ENCODE data around the gene MAML1. TPM values are rescaled to one million over a fixed set of nuclear protein-coding genes. Genes with fewer than 3 reads are reported as not detected.

Gene MAML1, protein sequence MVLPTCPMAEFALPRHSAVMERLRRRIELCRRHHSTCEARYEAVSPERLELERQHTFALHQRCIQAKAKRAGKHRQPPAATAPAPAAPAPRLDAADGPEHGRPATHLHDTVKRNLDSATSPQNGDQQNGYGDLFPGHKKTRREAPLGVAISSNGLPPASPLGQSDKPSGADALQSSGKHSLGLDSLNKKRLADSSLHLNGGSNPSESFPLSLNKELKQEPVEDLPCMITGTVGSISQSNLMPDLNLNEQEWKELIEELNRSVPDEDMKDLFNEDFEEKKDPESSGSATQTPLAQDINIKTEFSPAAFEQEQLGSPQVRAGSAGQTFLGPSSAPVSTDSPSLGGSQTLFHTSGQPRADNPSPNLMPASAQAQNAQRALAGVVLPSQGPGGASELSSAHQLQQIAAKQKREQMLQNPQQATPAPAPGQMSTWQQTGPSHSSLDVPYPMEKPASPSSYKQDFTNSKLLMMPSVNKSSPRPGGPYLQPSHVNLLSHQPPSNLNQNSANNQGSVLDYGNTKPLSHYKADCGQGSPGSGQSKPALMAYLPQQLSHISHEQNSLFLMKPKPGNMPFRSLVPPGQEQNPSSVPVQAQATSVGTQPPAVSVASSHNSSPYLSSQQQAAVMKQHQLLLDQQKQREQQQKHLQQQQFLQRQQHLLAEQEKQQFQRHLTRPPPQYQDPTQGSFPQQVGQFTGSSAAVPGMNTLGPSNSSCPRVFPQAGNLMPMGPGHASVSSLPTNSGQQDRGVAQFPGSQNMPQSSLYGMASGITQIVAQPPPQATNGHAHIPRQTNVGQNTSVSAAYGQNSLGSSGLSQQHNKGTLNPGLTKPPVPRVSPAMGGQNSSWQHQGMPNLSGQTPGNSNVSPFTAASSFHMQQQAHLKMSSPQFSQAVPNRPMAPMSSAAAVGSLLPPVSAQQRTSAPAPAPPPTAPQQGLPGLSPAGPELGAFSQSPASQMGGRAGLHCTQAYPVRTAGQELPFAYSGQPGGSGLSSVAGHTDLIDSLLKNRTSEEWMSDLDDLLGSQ
- total RNA-seq (2021): 40.5 to 42.2 TPM (median 42.2 TPM) in 3 replicates
- percentile 79 among the genes with signal in this experiment for Bru-seq, nascent RNA
- long read RNA-seq, experiment 1, full-length matches to known transcripts: 54 of 123 reads
- long read RNA-seq, experiment 1, partial matches to known transcripts: 22 of 123 reads
- long read RNA-seq, experiment 1, other reads (novel, unspliced or antisense): 47 of 123 reads
- long read RNA-seq, experiment 2, full-length matches to known transcripts: 12 of 53 reads
- long read RNA-seq, experiment 2, partial matches to known transcripts: 7 of 53 reads
- long read RNA-seq, experiment 2, other reads (novel, unspliced or antisense): 34 of 53 reads
- long read RNA-seq, experiment 3, partial matches to known transcripts: 0 of 1 reads
- long read RNA-seq, experiment 3, other reads (novel, unspliced or antisense): 1 of 1 reads

DNA sequence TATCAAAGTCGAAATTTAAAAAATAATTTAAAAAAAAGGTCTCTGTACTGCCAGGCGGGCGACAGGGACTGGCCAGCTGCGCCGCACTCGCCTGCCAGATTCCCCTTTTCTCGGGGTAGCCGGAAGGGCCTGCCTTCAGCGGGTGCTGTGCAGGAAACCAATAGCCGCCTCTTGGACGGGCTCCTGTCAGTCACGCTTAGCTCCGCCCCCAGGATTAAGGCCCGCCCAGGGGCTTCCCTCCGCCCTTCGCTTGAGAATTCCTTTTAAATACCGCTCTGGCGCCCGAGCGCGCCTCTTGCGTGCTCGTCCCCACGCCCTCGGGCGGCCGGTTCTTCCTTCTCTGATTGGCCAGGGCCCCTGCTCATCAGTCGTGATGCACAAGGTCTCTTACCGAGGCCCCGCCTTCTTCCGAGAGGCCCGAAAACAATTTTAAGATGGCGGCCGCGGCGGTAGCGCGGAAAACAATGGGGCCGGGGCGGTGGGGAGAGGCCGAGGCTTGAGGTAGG, at the start of gene MAML1:
TSS of gene MAML1 (plus strand) at position 411 of the 506 bp plus-strand sequence. CDS start 291 bp downstream, outside the sequence.
- Mint-ChIP-seq H3K27me3 (ENCODE audit: low read depth) (no peaks in the 10 kb centered on the region), H3K4me3 (peak within 1 kb of the TSS; percentile 96), H3K36me3 (peaks cover 39% of the 10 kb centered on the region), H3K9me3 (no peaks in the 10 kb centered on the region), H3K4me1 (peaks cover 23% of the 10 kb centered on the region), H3K27ac (peak within 1 kb of the TSS; percentile 97)
- POLR2A ChIA-PET: interaction anchor here (0.6 to 2.0 kb wide), 7 partner anchors 22 to 120 kb away, joined by 3 to 9 read pairs (median 4); partner anchors contain the start of gene HNRNPH1
- CTCF ChIA-PET: interaction anchor here (0.5 to 2.0 kb wide), 6 partner anchors 30 to 1271 kb away, joined by 3 to 11 read pairs (median 5); no protein-coding TSS in a partner anchor
- ATAC-seq (peak; percentile 95), DNase-seq (ENCODE audit: low spot score) (peak; percentile 100)
- TF ChIP-seq PRRX2 (CRISPR knock-in tag; IDR thresholded peaks at IDR 0.05): no peak
- TF ChIP-seq TEAD4 (CRISPR knock-in tag; IDR thresholded peaks at IDR 0.05): no peak
- TF ChIP-seq ZNF121 (CRISPR knock-in tag; IDR thresholded peaks at IDR 0.05): no peak
- TF ChIP-seq TCF7 (CRISPR knock-in tag; IDR thresholded peaks at IDR 0.05; ENCODE audit: low read depth): no peak
- TF ChIP-seq, protein P1, sequence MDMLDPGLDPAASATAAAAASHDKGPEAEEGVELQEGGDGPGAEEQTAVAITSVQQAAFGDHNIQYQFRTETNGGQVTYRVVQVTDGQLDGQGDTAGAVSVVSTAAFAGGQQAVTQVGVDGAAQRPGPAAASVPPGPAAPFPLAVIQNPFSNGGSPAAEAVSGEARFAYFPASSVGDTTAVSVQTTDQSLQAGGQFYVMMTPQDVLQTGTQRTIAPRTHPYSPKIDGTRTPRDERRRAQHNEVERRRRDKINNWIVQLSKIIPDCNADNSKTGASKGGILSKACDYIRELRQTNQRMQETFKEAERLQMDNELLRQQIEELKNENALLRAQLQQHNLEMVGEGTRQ (CRISPR knock-in tag; IDR thresholded peaks at IDR 0.05): 0 out of 2 replicates have a peak, but pooled peaks have one; percentile 35
- no peak for TF ChIP-seq GRHL2 (CRISPR knock-in tag; IDR thresholded peaks at IDR 0.05; ENCODE audit: insufficient replicate concordance, severe bottlenecking)
- no peak for TF ChIP-seq ZNF317 (CRISPR knock-in tag; IDR thresholded peaks at IDR 0.05; ENCODE audit: borderline replicate concordance, low read depth)
- TF ChIP-seq ATF6 (CRISPR knock-in tag; IDR thresholded peaks at IDR 0.05): no peak
- TF ChIP-seq FOXK1 (CRISPR knock-in tag; IDR thresholded peaks at IDR 0.05): no peak
- TF ChIP-seq ATF2 (CRISPR knock-in tag; IDR thresholded peaks at IDR 0.05; ENCODE audit: borderline replicate concordance, low read depth): no peak
- TF ChIP-seq NR2C2 (CRISPR knock-in tag; IDR thresholded peaks at IDR 0.05): no peak
- no peak for TF ChIP-seq JUN (CRISPR knock-in tag; IDR thresholded peaks at IDR 0.05)
- no peak for TF ChIP-seq NFE2L1 (CRISPR knock-in tag; IDR thresholded peaks at IDR 0.05)
- no peak for TF ChIP-seq RELA (CRISPR knock-in tag; IDR thresholded peaks at IDR 0.05; ENCODE audit: borderline replicate concordance)
- TF ChIP-seq, protein P2, sequence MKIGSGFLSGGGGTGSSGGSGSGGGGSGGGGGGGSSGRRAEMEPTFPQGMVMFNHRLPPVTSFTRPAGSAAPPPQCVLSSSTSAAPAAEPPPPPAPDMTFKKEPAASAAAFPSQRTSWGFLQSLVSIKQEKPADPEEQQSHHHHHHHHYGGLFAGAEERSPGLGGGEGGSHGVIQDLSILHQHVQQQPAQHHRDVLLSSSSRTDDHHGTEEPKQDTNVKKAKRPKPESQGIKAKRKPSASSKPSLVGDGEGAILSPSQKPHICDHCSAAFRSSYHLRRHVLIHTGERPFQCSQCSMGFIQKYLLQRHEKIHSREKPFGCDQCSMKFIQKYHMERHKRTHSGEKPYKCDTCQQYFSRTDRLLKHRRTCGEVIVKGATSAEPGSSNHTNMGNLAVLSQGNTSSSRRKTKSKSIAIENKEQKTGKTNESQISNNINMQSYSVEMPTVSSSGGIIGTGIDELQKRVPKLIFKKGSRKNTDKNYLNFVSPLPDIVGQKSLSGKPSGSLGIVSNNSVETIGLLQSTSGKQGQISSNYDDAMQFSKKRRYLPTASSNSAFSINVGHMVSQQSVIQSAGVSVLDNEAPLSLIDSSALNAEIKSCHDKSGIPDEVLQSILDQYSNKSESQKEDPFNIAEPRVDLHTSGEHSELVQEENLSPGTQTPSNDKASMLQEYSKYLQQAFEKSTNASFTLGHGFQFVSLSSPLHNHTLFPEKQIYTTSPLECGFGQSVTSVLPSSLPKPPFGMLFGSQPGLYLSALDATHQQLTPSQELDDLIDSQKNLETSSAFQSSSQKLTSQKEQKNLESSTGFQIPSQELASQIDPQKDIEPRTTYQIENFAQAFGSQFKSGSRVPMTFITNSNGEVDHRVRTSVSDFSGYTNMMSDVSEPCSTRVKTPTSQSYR (CRISPR knock-in tag; IDR thresholded peaks at IDR 0.05): no peak
- TF ChIP-seq MXD4 (CRISPR knock-in tag; IDR thresholded peaks at IDR 0.05; ENCODE audit: borderline replicate concordance): no peak
- no peak for TF ChIP-seq RORB (CRISPR knock-in tag; IDR thresholded peaks at IDR 0.05)
- no peak for TF ChIP-seq TP53 (CRISPR knock-in tag; IDR thresholded peaks at IDR 0.05)
- TF ChIP-seq SMAD4 (CRISPR knock-in tag; IDR thresholded peaks at IDR 0.05): no peak
- no peak for TF ChIP-seq ATF1 (CRISPR knock-in tag; IDR thresholded peaks at IDR 0.05)
- TF ChIP-seq, protein P3, sequence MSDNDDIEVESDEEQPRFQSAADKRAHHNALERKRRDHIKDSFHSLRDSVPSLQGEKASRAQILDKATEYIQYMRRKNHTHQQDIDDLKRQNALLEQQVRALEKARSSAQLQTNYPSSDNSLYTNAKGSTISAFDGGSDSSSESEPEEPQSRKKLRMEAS (CRISPR knock-in tag; IDR thresholded peaks at IDR 0.05): peak; percentile 71
- TF ChIP-seq EMX1 (CRISPR knock-in tag; IDR thresholded peaks at IDR 0.05): peak; percentile 78; the same call in 1 of the 2 replicates

Data from WTC11 (cell line).